GM12878 (cell line): ENCODE measurements around the gene HMGN4. TPM values are rescaled to one million over a fixed set of nuclear protein-coding genes. Genes with fewer than 3 reads are reported as not detected.

Experiments
- FOS ChIP-seq: IDR thresholded peaks from 3 replicates; pipeline ENCODE4 v1.6.1; 2011; ENCODE audit warnings: borderline replicate concordance; ENCODE audit not compliant: insufficient read length; ENCODE audit errors: extremely low read depth
- HDGF ChIP-seq: fragments of 450-650 bp; IDR thresholded peaks from 2 replicates; pipeline ENCODE4 v1.6.1; 2016; ENCODE audit warnings: antibody characterized with exemption
- IRF3 ChIP-seq: fragments of 450-650 bp; IDR thresholded peaks from 2 replicates; pipeline ENCODE4 v1.6.1; 2014; ENCODE audit warnings: mild to moderate bottlenecking
- STAT1 ChIP-seq: fragments of 450-650 bp; conservative IDR thresholded peaks from 2 replicates; pipeline ENCODE4 v1.6.1; 2014; ENCODE audit warnings: antibody characterized with exemption, mild to moderate bottlenecking
- polyA plus RNA-seq, 11 experiments: library from polyadenylated mRNA; depleted of rRNA in 4 of 11; unstranded in 6 of 11; stranded (reverse) in 5 of 11; fragments of >200 nt; fragmentation: Nextera tagmentation in 4 of 11; fragmentation: Illumina TruSeq in 1 of 11; extraction: Ambion mirVana in 4 of 11; extraction: Trizol in 1 of 11; gene quantifications; 1 replicate in 1 of 11; 2 replicates in 10 of 11; pipeline versions ENCODE4 v1.2.1 to v1.2.3, GENCODE V29; 2011 to 2016; ENCODE audit warnings: inconsistent platforms in 2 of 11, missing spikeins in 2 of 11, low read depth in 1 of 11
- total RNA-seq, 4 experiments: library from RNA; depleted of rRNA in 3 of 4; stranded (reverse); fragments of >200 nt in 3 of 4; fragmentation: Illumina TruSeq in 1 of 4; extraction: Trizol in 1 of 4; gene quantifications; 2 replicates each; pipeline versions ENCODE4 v1.2.1 to v1.2.3, GENCODE V29; 2013 to 2021
- TF ChIP-seq, protein P1 (sequence below): fragments of 450-650 bp; IDR thresholded peaks from 2 replicates; pipeline ENCODE4 v1.6.1; 2017; ENCODE audit warnings: mild to moderate bottlenecking, moderate library complexity
- TF ChIP-seq, protein P2 (sequence below): IDR thresholded peaks from 2 replicates; pipeline ENCODE4 v1.6.1; 2012; ENCODE audit warnings: low read length, inconsistent platforms

The HMGN4 gene
- total and polyA plus RNA-seq, 10 of the 15 experiments (the other 5 are each of a cell fraction or from before 2014, with no cell fraction given), result 26.7 to 99.1 (median 76.7) TPM

DNA sequence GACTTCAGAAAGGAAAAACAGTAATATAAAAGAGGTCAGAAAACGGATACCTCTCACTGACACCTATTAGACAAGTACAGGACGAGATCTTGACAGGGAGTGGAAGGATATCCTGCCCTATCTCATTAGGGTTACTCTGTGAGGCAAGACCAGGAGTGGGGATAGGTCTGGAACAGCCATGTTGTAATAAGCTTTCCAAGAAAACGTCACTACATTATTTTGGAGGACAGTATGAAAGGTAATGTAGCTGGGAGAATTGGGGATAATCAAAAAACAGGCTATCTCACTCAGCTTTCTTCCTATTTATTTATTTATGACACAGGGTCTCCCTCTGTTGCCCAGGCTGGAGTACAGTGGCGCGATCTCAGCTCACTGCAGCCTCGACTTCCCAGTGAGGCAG is 25.3 kb downstream of the HMGN4 start (continued):
- TF ChIP-seq, protein P1, sequence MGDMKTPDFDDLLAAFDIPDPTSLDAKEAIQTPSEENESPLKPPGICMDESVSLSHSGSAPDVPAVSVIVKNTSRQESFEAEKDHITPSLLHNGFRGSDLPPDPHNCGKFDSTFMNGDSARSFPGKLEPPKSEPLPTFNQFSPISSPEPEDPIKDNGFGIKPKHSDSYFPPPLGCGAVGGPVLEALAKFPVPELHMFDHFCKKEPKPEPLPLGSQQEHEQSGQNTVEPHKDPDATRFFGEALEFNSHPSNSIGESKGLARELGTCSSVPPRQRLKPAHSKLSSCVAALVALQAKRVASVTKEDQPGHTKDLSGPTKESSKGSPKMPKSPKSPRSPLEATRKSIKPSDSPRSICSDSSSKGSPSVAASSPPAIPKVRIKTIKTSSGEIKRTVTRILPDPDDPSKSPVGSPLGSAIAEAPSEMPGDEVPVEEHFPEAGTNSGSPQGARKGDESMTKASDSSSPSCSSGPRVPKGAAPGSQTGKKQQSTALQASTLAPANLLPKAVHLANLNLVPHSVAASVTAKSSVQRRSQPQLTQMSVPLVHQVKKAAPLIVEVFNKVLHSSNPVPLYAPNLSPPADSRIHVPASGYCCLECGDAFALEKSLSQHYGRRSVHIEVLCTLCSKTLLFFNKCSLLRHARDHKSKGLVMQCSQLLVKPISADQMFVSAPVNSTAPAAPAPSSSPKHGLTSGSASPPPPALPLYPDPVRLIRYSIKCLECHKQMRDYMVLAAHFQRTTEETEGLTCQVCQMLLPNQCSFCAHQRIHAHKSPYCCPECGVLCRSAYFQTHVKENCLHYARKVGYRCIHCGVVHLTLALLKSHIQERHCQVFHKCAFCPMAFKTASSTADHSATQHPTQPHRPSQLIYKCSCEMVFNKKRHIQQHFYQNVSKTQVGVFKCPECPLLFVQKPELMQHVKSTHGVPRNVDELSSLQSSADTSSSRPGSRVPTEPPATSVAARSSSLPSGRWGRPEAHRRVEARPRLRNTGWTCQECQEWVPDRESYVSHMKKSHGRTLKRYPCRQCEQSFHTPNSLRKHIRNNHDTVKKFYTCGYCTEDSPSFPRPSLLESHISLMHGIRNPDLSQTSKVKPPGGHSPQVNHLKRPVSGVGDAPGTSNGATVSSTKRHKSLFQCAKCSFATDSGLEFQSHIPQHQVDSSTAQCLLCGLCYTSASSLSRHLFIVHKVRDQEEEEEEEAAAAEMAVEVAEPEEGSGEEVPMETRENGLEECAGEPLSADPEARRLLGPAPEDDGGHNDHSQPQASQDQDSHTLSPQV, result no peak
- TF ChIP-seq FOS (no peak), IRF3 (no peak), HDGF (no peak), STAT1 (no peak)
- TF ChIP-seq, protein P2, sequence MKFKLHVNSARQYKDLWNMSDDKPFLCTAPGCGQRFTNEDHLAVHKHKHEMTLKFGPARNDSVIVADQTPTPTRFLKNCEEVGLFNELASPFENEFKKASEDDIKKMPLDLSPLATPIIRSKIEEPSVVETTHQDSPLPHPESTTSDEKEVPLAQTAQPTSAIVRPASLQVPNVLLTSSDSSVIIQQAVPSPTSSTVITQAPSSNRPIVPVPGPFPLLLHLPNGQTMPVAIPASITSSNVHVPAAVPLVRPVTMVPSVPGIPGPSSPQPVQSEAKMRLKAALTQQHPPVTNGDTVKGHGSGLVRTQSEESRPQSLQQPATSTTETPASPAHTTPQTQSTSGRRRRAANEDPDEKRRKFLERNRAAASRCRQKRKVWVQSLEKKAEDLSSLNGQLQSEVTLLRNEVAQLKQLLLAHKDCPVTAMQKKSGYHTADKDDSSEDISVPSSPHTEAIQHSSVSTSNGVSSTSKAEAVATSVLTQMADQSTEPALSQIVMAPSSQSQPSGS, result no peak
